A549 (cell line): ENCODE measurements around the gene TMEM44. TPM values are rescaled to one million over a fixed set of nuclear protein-coding genes. Genes with fewer than 3 reads are reported as not detected.

Experiments used
- ATAC-seq, 2 experiments: fragments of 200-7000 bp in 1 of 2; fragments of >200 bp in 1 of 2; cut with Nextera tagmentation in 1 of 2; cut with Tn5 transposase in 1 of 2; 3 replicates each; pipeline versions ENCODE4 v1.8.0 to v1.9.1; 2018 to 2020; ENCODE audit warnings: mild to moderate bottlenecking in 1 of 2, moderate library complexity in 1 of 2
- CTCF ChIA-PET: fragments of 300-600 bp; sonication (Branson Sonifier 250); formaldehyde crosslinking; extraction: SDS; loops from one replicate; lab custom pipeline; 2021; ENCODE audit warnings: antibody characterized with exemption, inconsistent platforms; lab: Yijun Ruan, JAX
- POLR2A ChIA-PET: fragments of 350-600 bp; formaldehyde crosslinking; extraction: SDS; loops from one replicate; lab custom pipeline; 2021; ENCODE audit warnings: antibody characterized with exemption, inconsistent platforms; lab: Yijun Ruan, JAX
- DNase-seq, 2 experiments: peaks; one replicate each; pipeline versions ENCODE4 v3.0.0 to v3.0.0-alpha.2; 2011 to 2016; ENCODE audit warnings: low read depth in 1 of 2, low spot score in 1 of 2
- FAIRE-seq: peaks from 2 replicates; lab custom pipeline; 2011; peaks lifted over from hg19 to GRCh38; lab: Jason Lieb, UNC
- H3K27ac ChIP-seq, 2 experiments: fragments of >200 bp; sonication (Bioruptor Twin); formaldehyde crosslinking; 3 replicates each; pipeline ENCODE4 v1.5.1; 2016 to 2017
- H3K4me1 ChIP-seq: fragments of >200 bp; sonication (Bioruptor Twin); formaldehyde crosslinking; 3 replicates; pipeline ENCODE4 v1.6.1; 2016
- H3K4me2 ChIP-seq: fragments of >200 bp; sonication (Bioruptor Twin); formaldehyde crosslinking; 3 replicates; pipeline ENCODE4 v1.6.1; 2016
- H3K4me3 ChIP-seq: fragments of >200 bp; sonication (Bioruptor Twin); formaldehyde crosslinking; 3 replicates; pipeline ENCODE4 v1.5.1; 2016
- H3K9me3 ChIP-seq: fragments of >200 bp; sonication (Bioruptor Twin); formaldehyde crosslinking; 3 replicates; pipeline ENCODE4 v1.6.1; 2016
- BCL3 ChIP-seq: fragments of >200 bp; sonication (Bioruptor Twin); formaldehyde crosslinking; IDR thresholded peaks from 3 replicates; pipeline ENCODE4 v1.6.1; 2016
- CBX2 ChIP-seq: fragments of 200-600 bp; sonication (generic); IDR thresholded peaks from 2 replicates; pipeline ENCODE4 v1.6.1; 2016; ENCODE audit warnings: low read depth, mild to moderate bottlenecking, borderline replicate concordance
- CEBPB ChIP-seq, 2 experiments: fragments of >200 bp in 1 of 2; sonication (Bioruptor Twin) in 1 of 2; formaldehyde crosslinking in 1 of 2; IDR thresholded peaks; 2 replicates each; pipeline ENCODE4 v1.6.1; 2012 to 2016
- E2F6 ChIP-seq: IDR thresholded peaks from 2 replicates; pipeline ENCODE4 v1.6.1; 2012; ENCODE audit warnings: low read depth, borderline replicate concordance
- FOXS1 ChIP-seq: fragments of 250-450 bp; sonication (Bioruptor Pico); IDR thresholded peaks from 2 replicates; pipeline ENCODE4 v1.5.0; 2020; ENCODE audit warnings: mild to moderate bottlenecking, moderate library complexity
- GATA3 ChIP-seq: IDR thresholded peaks from 2 replicates; pipeline ENCODE4 v1.6.1; 2012; ENCODE audit warnings: borderline replicate concordance
- HEYL ChIP-seq: fragments of 250-450 bp; sonication (Bioruptor Pico); IDR thresholded peaks from 2 replicates; pipeline ENCODE4 v1.8.0; 2021; ENCODE audit warnings: mild to moderate bottlenecking, moderate library complexity
- HOXB13 ChIP-seq: fragments of 250-450 bp; sonication (Bioruptor Pico); IDR thresholded peaks from 2 replicates; pipeline ENCODE4 v1.5.0; 2020; ENCODE audit warnings: low read depth, mild to moderate bottlenecking, moderate library complexity
- HOXB5 ChIP-seq: fragments of 250-450 bp; sonication (Bioruptor Pico); IDR thresholded peaks from 2 replicates; pipeline ENCODE4 v1.5.0; 2020; ENCODE audit warnings: mild to moderate bottlenecking, moderate library complexity
- JUNB ChIP-seq: fragments of >200 bp; sonication (Bioruptor Twin); formaldehyde crosslinking; IDR thresholded peaks from 2 replicates; pipeline ENCODE4 v1.6.1; 2016
- NPAS2 ChIP-seq: fragments of 250-450 bp; sonication (Bioruptor Pico); IDR thresholded peaks from 2 replicates; pipeline ENCODE4 v1.8.0; 2022; ENCODE audit warnings: mild to moderate bottlenecking, moderate library complexity, borderline replicate concordance
- POLR2A ChIP-seq: IDR thresholded peaks from 2 replicates; pipeline ENCODE4 v1.6.1; 2012; ENCODE audit warnings: mild to moderate bottlenecking, low read length
- RAD21 ChIP-seq, 2 experiments: fragments of >200 bp in 1 of 2; sonication (Bioruptor Twin) in 1 of 2; formaldehyde crosslinking in 1 of 2; IDR thresholded peaks in 1 of 2; conservative IDR thresholded peaks in 1 of 2; 2 replicates in 1 of 2; 3 replicates in 1 of 2; pipeline ENCODE4 v1.6.1; 2012 to 2018; ENCODE audit warnings: inconsistent platforms in 1 of 2
- SMC3 ChIP-seq: fragments of >200 bp; sonication (Bioruptor Twin); formaldehyde crosslinking; IDR thresholded peaks from 3 replicates; pipeline ENCODE4 v1.6.1; 2018; ENCODE audit warnings: inconsistent platforms
- SREBF2 ChIP-seq: fragments of 450-650 bp; IDR thresholded peaks from 2 replicates; pipeline ENCODE4 v1.6.1; 2014; ENCODE audit warnings: mild to moderate bottlenecking, moderate library complexity
- TFCP2L1 ChIP-seq: fragments of 250-450 bp; sonication (Bioruptor Pico); IDR thresholded peaks from 2 replicates; pipeline ENCODE4 v1.5.0; 2021; ENCODE audit warnings: mild to moderate bottlenecking
- ZC3H11A ChIP-seq: fragments of 450-650 bp; IDR thresholded peaks from 2 replicates; pipeline ENCODE4 v1.6.1; 2014; ENCODE audit warnings: antibody characterized with exemption, mild to moderate bottlenecking
- ZFP36 ChIP-seq: fragments of 450-650 bp; IDR thresholded peaks from 2 replicates; pipeline ENCODE4 v1.6.1; 2014; ENCODE audit warnings: borderline replicate concordance; ENCODE audit not compliant: partially characterized antibody
- ZNF302 ChIP-seq: fragments of 250-450 bp; sonication (Bioruptor Pico); IDR thresholded peaks from 2 replicates; pipeline ENCODE4 v1.9.0; 2021; ENCODE audit warnings: inconsistent platforms, mild to moderate bottlenecking, moderate library complexity
- WGBS: methylation state at CpG from one replicate; pipeline ENCODE4 v1.1.6; 2017; ENCODE audit errors: missing lambda C conversion rate; 5-methylcytosine and 5-hydroxymethylcytosine counted together
- polyA plus RNA-seq, 4 experiments: library from polyadenylated mRNA; depleted of rRNA in 3 of 4; stranded (reverse); fragments of >200 nt; fragmentation: RNase III in 1 of 4; extraction: RNeasy Plus Mini Kit Qiagen cat#74134 plus additional on column Dnase treatment in 1 of 4; gene quantifications; 2 replicates in 3 of 4; 3 replicates in 1 of 4; pipeline ENCODE4 v1.2.3, GENCODE V29; 2011 to 2017
- TF ChIP-seq, protein P1 (sequence below): fragments of >200 bp; sonication (Bioruptor Twin); formaldehyde crosslinking; IDR thresholded peaks from 3 replicates; pipeline ENCODE4 v1.5.1; 2016
- TF ChIP-seq, protein P2 (sequence below): fragments of 250-450 bp; sonication (Bioruptor Pico); IDR thresholded peaks from 2 replicates; pipeline ENCODE4 v1.5.0; 2020; ENCODE audit warnings: low read depth, mild to moderate bottlenecking, moderate library complexity

Gene TMEM44
- polyA plus RNA-seq, 2 of the 4 experiments (the other 2 are of a cell fraction): 16.0 to 17.0 TPM

GRCh38 chr3:194657439-194657838, 24.2 kb upstream of the TMEM44 start:
- ChIA-PET CTCF (interaction anchor here (0.6 to 1.3 kb wide), 3 partner anchors 11 to 342 kb away, joined by 3 to 5 read pairs (median 3); no protein-coding TSS in a partner anchor), POLR2A (interaction anchor here (1.2 kb wide), 1 partner anchor 15 kb away, joined by 5 read pairs; the partner anchor contains the start of gene LSG1)
- no peak for ATAC-seq

DNA sequence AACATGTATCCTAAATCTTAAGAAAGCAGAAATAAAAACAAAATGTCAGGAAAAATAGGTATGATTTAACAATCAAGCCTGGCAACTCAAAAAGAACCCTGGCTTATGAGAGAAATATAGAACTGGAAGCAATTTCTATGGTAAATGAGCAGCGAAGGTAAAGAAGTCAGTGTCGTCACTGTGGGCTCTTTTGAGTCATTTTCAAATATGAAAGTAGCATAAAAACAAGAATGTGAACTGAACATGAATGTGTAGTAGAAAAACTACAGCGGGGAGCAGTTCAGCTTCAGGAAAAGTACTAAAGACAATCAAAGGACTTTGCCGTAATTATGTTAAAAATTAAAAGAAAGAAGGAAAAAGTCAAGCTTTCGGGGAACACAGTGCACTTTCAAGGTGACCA, 21.2 kb upstream of the TMEM44 start:
- no peaks in the 10 kb centered on the region for H3K4me1 ChIP-seq
- TF ChIP-seq SMC3 (no peak), ZFP36 (no peak), ZNF302 (no peak), HOXB13 (CRISPR knock-in tag) (no peak), FOXS1 (no peak), CEBPB (IDR thresholded peaks at IDR 0.05) (no peak), HOXB5 (CRISPR knock-in tag) (no peak), CBX2 (no peak), NPAS2 (CRISPR knock-in tag) (no peak), POLR2A (no peak), JUNB (no peak)
- TF ChIP-seq, protein P1, sequence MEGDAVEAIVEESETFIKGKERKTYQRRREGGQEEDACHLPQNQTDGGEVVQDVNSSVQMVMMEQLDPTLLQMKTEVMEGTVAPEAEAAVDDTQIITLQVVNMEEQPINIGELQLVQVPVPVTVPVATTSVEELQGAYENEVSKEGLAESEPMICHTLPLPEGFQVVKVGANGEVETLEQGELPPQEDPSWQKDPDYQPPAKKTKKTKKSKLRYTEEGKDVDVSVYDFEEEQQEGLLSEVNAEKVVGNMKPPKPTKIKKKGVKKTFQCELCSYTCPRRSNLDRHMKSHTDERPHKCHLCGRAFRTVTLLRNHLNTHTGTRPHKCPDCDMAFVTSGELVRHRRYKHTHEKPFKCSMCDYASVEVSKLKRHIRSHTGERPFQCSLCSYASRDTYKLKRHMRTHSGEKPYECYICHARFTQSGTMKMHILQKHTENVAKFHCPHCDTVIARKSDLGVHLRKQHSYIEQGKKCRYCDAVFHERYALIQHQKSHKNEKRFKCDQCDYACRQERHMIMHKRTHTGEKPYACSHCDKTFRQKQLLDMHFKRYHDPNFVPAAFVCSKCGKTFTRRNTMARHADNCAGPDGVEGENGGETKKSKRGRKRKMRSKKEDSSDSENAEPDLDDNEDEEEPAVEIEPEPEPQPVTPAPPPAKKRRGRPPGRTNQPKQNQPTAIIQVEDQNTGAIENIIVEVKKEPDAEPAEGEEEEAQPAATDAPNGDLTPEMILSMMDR: no peak
- TF ChIP-seq, protein P2, sequence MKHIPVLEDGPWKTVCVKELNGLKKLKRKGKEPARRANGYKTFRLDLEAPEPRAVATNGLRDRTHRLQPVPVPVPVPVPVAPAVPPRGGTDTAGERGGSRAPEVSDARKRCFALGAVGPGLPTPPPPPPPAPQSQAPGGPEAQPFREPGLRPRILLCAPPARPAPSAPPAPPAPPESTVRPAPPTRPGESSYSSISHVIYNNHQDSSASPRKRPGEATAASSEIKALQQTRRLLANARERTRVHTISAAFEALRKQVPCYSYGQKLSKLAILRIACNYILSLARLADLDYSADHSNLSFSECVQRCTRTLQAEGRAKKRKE: no peak
- POLR2A ChIA-PET: no interaction called here
- H3K27ac ChIP-seq: no peak overlapping the region
- FAIRE-seq (no peak), DNase-seq (no peak), ATAC-seq (no peak)
- no peak overlapping the region for H3K4me3 ChIP-seq
- H3K9me3 ChIP-seq: no peaks in the 10 kb centered on the region
- no peak overlapping the region for H3K4me2 ChIP-seq
- CTCF ChIA-PET: no interaction called here
- WGBS: 93% methylated on average over 5 of the region's 5 CpGs

More at GRCh38 chr3:194657439-194657838, 24.2 kb upstream of the TMEM44 start:
- FAIRE-seq (no peak), DNase-seq (no peak)
- 76% methylated on average over 7 of the region's 7 CpGs for WGBS
- H3K27ac ChIP-seq: no peak overlapping the region
- no peak overlapping the region for H3K4me3 ChIP-seq
- H3K4me2 ChIP-seq: no peak overlapping the region
- no peaks in the 10 kb centered on the region for H3K9me3 ChIP-seq
- TF ChIP-seq SREBF2 (no peak), BCL3 (no peak), FOXS1 (no peak), HEYL (no peak), ZC3H11A (no peak), HOXB13 (CRISPR knock-in tag) (no peak), CEBPB (IDR thresholded peaks at IDR 0.05) (no peak), E2F6 (no peak), CBX2 (no peak), NPAS2 (CRISPR knock-in tag) (no peak), RAD21 (conservative IDR thresholded peaks at IDR 0.05 in 1 of 2, IDR thresholded peaks at IDR 0.05 in 1 of 2) (no peak), JUNB (no peak), GATA3 (no peak), TFCP2L1 (CRISPR knock-in tag) (no peak)
- H3K4me1 ChIP-seq: no peaks in the 10 kb centered on the region
